ENCODE data around the gene EMC8.

Gene EMC8

GRCh38 chr16:85752511-85753420 is 46.6 kb downstream of the EMC8 start:
- no peak for DNase-seq

DNA sequence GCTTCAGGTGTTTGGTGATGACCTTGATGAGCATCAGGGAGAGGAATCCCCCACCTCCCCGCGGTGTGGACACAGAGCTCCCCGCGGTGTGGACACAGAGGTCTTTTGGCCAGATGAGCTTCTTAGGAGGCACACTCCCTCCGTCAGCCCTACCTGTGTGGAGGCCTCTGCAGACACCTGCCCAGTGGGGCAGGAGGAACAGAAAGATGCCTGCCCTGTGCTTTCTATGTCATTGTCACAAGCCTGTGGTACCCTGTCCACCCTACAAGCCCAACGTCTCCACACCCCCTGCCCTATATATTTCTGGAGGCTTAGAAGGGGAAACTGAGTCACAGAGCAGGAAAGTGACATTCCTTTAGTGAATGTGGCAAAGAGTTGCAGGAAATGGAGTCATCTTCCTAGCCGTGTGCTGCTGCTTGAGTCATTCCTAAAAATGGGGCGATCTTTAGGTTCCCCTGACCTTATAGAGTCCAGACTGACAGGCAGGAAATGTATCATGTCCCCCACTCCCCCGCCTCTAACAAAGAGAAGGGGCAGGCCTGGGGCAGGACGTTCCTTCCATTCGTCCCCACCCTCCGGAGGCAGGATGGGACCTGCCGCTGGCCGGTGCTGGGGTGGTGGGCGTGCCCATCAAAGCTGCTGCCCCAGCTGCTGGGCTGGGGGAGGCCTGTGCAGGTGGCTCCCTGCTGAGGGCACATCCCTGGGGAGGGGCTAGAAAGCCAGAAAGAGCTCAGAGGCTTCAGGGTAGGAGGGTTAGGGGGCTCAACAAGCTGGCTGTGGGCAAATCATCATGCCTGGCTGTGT is 47.4 kb downstream of the EMC8 start:
- DNase-seq, result no peak

GRCh38 chr16:85750827-85751697 is 48.3 kb downstream of the EMC8 start, which contains the start of gene C16orf74:
C16orf74 (minus strand) TSS chr16:85751096; CDS start chr16:85735217, 15,879 bp downstream.
- DNase-seq, result no peak

DNA sequence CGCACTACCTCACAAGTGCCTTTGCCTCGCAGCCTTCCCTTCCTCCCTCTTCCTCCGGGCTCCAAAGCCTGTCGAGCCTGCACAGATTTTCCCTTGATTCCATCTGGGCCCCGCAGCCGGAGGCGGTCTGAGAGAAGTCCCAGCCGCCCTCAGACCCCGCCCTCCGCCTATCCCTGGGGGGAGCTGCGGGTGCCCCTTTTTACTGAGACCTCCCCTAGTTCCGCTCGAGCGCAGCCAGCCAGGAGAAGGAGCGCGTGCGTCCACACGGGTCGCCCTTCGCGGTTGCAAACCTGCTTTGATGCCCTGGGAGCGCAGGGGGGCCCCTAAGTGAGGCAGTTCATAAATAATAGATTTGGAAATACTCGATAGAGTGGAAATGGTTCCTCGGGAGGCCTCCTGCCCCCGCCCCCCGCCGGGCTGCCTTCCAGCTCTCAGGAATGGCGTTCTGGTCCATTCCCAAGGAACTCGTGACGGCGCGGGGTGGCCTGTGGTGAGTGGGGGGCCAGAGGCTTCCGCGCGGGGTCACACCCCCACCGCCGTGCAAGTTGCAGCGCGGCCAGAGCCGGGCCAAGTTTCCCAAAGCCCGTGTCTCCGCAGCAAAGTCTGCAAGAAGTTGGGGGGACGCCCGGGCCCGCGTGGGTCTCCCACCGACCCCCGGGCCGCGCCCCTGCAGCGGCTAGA is 49.1 kb downstream of the EMC8 start:
- DNase-seq, result no peak

GRCh38 chr16:85749771-85750145 is 49.6 kb downstream of the EMC8 start:
- no peak for DNase-seq

- no peak for DNase-seq
These were observed 52.7 kb downstream of the EMC8 start for GRCh38 chr16:85746460-85747215.

DNA sequence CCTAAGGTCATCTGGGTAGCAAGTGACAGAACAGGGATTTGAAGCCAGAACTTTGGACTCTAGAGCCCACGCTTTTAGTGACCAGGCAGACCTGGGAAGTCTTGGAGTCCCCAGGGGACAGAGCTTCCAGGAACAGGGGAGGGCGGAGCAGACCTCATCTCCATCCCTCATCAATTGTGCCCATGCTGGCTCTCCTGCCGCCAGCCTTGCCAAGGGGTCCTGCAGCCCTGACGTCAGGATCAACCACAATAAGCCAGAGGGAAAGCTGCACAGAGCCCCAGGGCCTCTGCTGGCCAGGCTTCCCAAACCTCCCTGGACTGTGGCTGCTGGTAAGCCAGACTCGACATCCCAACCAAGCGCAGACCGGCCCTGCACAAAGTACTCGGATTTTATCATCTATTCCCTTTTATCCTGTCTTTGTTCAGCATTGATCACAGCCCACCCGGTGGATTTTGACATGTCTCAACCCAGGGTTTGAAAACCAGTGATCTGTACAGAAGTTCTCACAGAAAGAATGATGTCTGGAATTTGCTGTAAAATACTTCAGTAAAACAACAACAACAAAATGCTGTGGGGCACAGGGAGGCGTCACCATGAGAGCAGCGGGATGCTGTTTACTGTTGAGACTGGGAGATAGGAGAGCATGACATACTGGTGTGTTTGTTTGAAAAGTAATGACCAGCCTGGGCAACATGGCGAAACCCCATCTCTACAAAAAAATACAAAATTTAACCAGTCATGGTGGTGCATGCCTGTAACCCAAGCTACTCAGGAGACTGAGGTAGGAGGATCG is 60.2 kb downstream of the EMC8 start:
- no peak for DNase-seq

GRCh38 chr16:85736921-85737320 is 62.4 kb downstream of the EMC8 start:
- DNase-seq, result no peak

GRCh38 chr16:85735946-85736345 is 63.4 kb downstream of the EMC8 start:
- DNase-seq, result no peak

- no peak for DNase-seq
These were observed 64.1 kb downstream of the EMC8 start for GRCh38 chr16:85735225-85735635.

GRCh38 chr16:85734311-85735017 is 64.9 kb downstream of the EMC8 start:
- DNase-seq, result no peak

GRCh38 chr16:85733839-85734170 is 65.5 kb downstream of the EMC8 start:
- DNase-seq, result no peak

- DNase-seq, result no peak
These were observed 66.0 kb downstream of the EMC8 start for GRCh38 chr16:85733155-85733838.

- no peak for DNase-seq
These were observed 68.2 kb downstream of the EMC8 start for GRCh38 chr16:85731179-85731578.

DNA sequence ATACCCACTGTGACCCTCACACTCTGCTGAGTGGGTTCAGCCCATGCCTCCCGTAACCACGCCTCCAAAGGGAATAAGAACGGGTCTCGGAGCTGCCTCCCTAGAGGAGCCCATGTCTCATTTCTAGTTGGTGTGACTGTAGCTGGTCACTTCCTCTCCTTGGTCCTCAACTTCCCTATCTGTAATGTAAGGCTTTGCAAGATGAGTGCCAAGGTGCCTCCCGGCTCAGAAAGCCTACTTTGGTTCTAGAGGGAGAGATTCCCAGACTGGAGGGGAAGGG is 69.2 kb downstream of the EMC8 start:
- DNase-seq, result no peak

DNA sequence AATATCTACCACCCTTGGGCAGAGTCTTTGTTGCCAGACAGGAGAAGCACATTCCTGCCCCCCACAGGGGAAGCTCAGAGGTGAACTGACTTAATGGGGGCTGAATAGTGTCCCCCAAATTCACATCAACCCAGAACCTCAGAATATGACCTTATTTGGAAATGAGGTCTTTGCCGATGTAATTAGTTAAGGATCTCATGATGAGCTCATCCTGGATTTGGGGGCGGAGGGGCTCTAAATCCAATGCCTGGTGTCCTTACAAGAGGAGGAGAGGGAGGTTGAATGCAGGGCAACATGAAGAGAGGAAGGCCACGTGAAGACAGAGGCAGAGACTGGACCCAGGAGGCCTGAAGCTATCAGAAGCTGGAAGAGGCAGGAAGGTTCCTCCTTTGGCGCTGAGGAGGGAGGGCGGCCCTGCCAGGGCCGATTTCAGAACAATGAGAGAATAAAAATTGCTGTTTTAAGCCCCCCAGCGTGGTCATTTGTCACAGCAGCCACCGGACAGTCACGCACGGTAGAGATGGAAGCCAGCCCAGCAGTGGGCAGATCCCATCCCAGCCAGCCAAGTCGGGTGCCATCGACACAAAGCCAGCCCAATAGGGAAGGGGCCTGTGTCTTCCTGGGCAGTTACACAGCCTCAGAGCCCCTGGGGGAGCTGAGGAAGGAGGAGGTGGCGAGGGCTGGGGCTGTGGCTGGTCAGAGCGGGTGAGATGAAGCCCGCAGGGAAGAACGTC is 69.7 kb downstream of the EMC8 start:
- DNase-seq, result no peak

- no peak for DNase-seq
These were observed 70.5 kb downstream of the EMC8 start for GRCh38 chr16:85728879-85729278.

Data from GDM1 (cell line).